GM18870 (cell line): ENCODE data around the gene FCER2.

Source experiments
- ATAC-seq: cut with Tn5 transposase; IDR thresholded peaks from one replicate; pipeline ENCODE4 v1.9.1; 2021; ENCODE audit warnings: moderate library complexity; ENCODE audit not compliant: unreplicated experiment

Gene FCER2

GRCh38 chr19:7679771-7680605 is 21.9 kb downstream of the FCER2 start:
- ATAC-seq: no peak

GRCh38 chr19:7678971-7679751 is 22.8 kb downstream of the FCER2 start:
- ATAC-seq: no peak

DNA sequence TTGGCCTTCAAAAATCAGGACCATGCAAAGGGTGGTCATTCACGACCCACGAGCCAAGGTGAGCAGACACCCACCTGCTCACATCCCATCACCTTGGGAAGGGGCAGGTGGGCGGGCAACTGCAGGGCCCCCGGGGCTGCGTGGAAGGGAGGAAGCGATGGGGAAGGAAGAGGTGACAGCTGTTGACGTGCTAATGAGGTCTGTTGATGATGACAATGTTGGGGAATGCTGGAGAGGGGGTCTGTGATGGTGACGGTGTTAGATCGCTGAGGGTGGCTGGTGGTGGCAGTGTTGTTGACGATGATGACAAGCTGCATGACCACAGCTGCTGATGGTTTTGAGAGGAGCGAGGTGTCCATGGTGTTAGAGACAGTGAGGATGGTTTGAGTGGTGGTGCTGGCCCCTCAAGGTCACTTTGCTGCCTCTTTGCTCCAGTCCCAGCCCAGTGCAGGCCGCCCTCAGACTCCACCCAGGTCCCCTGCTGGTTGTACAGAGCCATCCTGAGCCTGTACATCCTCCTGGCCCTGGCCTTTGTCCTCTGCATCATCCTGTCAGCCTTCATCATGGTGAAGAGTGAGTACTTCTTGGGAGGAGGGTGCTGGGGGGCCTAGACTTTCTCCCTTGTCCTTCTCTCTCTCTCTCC is 24.1 kb downstream of the FCER2 start:
- ATAC-seq: no peak

- no peak for ATAC-seq
Measured at GRCh38 chr19:7676854-7677253, 25.1 kb downstream of the FCER2 start, which contains the start of gene MCEMP1. TSS of gene MCEMP1 (plus strand) at chr19:7677090. CDS start at chr19:7677121, 31 bp downstream.

GRCh38 chr19:7676376-7676775 is 25.6 kb downstream of the FCER2 start:
- no peak for ATAC-seq

GRCh38 chr19:7674010-7675005 is 27.6 kb downstream of the FCER2 start:
- no peak for ATAC-seq

- ATAC-seq: no peak
Measured at GRCh38 chr19:7672522-7672921, 29.4 kb downstream of the FCER2 start.

GRCh38 chr19:7670790-7671189 is 31.1 kb downstream of the FCER2 start:
- no peak for ATAC-seq

DNA sequence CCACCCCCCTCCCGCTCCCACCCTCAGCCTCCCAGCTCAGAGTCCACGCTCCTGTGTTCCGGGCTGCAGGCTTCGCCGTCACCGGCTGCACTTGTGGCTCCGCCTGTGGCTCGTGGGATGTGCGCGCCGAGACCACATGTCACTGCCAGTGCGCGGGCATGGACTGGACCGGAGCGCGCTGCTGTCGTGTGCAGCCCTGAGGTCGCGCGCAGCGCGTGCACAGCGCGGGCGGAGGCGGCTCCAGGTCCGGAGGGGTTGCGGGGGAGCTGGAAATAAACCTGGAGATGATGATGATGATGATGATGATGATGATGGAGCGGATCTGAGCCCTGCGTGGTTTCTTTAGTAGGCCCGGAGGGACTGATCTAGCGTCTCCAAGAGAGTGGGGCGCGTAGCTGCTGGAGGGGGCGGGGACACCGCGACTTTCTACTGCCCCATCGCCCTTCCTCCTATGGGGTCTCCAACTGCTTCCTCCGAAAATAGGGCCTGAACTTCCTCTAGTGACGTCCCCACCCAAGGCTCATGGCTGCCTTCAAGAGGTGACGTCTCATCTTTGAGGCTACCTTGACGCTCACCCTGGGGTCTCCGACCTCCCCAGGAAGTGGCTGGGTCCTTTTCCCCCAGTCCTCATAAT is 31.7 kb downstream of the FCER2 start:
- ATAC-seq: no peak

GRCh38 chr19:7669641-7670040 is 32.3 kb downstream of the FCER2 start:
- no peak for ATAC-seq

GRCh38 chr19:7668842-7669241 is 33.1 kb downstream of the FCER2 start, which contains the start of gene RETN:
TSS of gene RETN (plus strand) at chr19:7669049. CDS start at chr19:7669327, 278 bp downstream.
- no peak for ATAC-seq

GRCh38 chr19:7665076-7665475 is 36.9 kb downstream of the FCER2 start:
- no peak for ATAC-seq

- ATAC-seq: no peak
Measured at GRCh38 chr19:7663706-7664105, 38.2 kb downstream of the FCER2 start.

GRCh38 chr19:7662657-7663056 is 39.3 kb downstream of the FCER2 start:
- ATAC-seq: no peak

- ATAC-seq: no peak
Measured at GRCh38 chr19:7661744-7662538, 40.0 kb downstream of the FCER2 start.

- peak; percentile 80 for ATAC-seq
Measured at GRCh38 chr19:7658219-7658686, 43.7 kb downstream of the FCER2 start.

DNA sequence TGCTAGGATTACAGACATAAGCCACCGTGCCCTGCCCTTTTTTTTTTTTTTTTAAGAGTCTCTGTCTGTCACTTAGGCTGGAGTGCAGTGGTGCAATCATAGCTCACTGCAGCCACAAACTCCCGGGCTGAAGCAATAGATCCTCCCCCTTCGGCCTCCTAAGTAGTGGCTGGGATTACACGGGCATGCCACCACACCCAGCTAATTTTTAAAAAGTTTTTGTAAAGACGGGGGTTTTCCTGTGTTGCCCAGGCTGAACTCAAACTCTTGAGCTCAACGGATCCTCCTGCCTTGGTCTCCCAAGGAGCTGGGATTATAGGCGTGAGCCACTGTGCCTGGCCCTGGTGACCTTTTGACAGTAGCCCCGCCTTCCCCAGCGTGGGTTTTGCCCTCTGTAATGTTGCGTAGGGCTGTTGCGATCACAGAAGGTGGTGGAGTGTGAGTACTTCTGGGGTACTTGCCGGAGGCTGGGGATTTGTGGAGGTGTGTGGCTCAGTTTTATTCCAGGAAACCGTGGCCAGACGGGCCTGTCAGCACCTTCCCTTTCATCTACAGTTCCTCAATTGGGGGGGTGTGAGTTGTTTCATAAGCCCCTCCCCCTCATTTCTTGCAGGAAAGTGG is 44.7 kb downstream of the FCER2 start:
- ATAC-seq: no peak

GRCh38 chr19:7655581-7655980 is 46.4 kb downstream of the FCER2 start:
- no peak for ATAC-seq
